Osteoblast (primary cell): ENCODE data around the gene TNC. TPM values are rescaled to one million over a fixed set of nuclear protein-coding genes. Genes with fewer than 3 reads are reported as not detected.

ENCODE experiments used
- DNase-seq: peaks from one replicate; pipeline ENCODE4 v3.0.0; 2011; ENCODE audit warnings: low spot score, mixed read lengths; ENCODE audit not compliant: insufficient read length; ENCODE audit errors: missing footprints
- H2AFZ ChIP-seq: 2 replicates; pipeline ENCODE4 v1.6.0; 2011; ENCODE audit warnings: mild to moderate bottlenecking, low read length
- H3K27ac ChIP-seq: 2 replicates; pipeline ENCODE4 v1.5.1; 2011; ENCODE audit warnings: mild to moderate bottlenecking, low read depth, low read length, moderate library complexity
- H3K27me3 ChIP-seq: 2 replicates; pipeline ENCODE4 v1.6.0; 2012; ENCODE audit warnings: mild to moderate bottlenecking, control low read depth, inconsistent platforms, low read length, moderate library complexity; ENCODE audit not compliant: insufficient read depth
- H3K36me3 ChIP-seq: 2 replicates; pipeline ENCODE4 v1.5.1; 2011; ENCODE audit warnings: mild to moderate bottlenecking, low read length, control low read depth, moderate library complexity; ENCODE audit not compliant: insufficient read depth
- H3K4me1 ChIP-seq: 2 replicates; pipeline ENCODE4 v1.5.1; 2011; ENCODE audit warnings: mild to moderate bottlenecking, low read length, control low read depth, moderate library complexity; ENCODE audit not compliant: insufficient read depth
- H3K4me2 ChIP-seq: 2 replicates; pipeline ENCODE4 v1.6.0; 2011; ENCODE audit warnings: mild to moderate bottlenecking, low read length; ENCODE audit not compliant: insufficient read depth
- H3K4me3 ChIP-seq: fragments of 200-600 bp; sonication (generic); 3 replicates; pipeline ENCODE4 v1.5.1; 2012; ENCODE audit warnings: mild to moderate bottlenecking, low read length, inconsistent platforms; ENCODE audit not compliant: insufficient read depth
- H3K79me2 ChIP-seq: 2 replicates; pipeline ENCODE4 v1.6.0; 2012; ENCODE audit warnings: mild to moderate bottlenecking, low read length, control low read depth, inconsistent platforms; ENCODE audit not compliant: insufficient read depth
- H3K9me3 ChIP-seq: 2 replicates; pipeline ENCODE4 v1.5.1; 2011; ENCODE audit warnings: low read depth, low read length, control low read depth
- H4K20me1 ChIP-seq: 2 replicates; pipeline ENCODE4 v1.6.0; 2012; ENCODE audit warnings: mild to moderate bottlenecking, low read length, control low read depth; ENCODE audit not compliant: insufficient read depth
- total RNA-seq: library from RNA; depleted of rRNA; stranded (reverse); fragments of >200 nt; gene quantifications from 2 replicates; pipeline ENCODE4 v1.2.3, GENCODE V29; 2012
- TF ChIP-seq, protein P1 (sequence below): IDR thresholded peaks from 2 replicates; pipeline ENCODE4 v1.5.1; 2011; ENCODE audit warnings: mild to moderate bottlenecking, low read depth, low read length, moderate library complexity; ENCODE audit errors: extremely low read depth

The TNC gene
- total RNA-seq, 1 donor, result 611 TPM

- peaks cover 40% of the 10 kb centered on the region for H3K36me3 ChIP-seq
- H4K20me1 ChIP-seq, result peaks cover 7% of the 10 kb centered on the region
- H3K9me3 ChIP-seq, result no peaks in the 10 kb centered on the region
- H3K4me3 ChIP-seq, result no peak overlapping the region
- no peak overlapping the region for H2AFZ ChIP-seq
- no peak for DNase-seq
- TF ChIP-seq, protein P1, sequence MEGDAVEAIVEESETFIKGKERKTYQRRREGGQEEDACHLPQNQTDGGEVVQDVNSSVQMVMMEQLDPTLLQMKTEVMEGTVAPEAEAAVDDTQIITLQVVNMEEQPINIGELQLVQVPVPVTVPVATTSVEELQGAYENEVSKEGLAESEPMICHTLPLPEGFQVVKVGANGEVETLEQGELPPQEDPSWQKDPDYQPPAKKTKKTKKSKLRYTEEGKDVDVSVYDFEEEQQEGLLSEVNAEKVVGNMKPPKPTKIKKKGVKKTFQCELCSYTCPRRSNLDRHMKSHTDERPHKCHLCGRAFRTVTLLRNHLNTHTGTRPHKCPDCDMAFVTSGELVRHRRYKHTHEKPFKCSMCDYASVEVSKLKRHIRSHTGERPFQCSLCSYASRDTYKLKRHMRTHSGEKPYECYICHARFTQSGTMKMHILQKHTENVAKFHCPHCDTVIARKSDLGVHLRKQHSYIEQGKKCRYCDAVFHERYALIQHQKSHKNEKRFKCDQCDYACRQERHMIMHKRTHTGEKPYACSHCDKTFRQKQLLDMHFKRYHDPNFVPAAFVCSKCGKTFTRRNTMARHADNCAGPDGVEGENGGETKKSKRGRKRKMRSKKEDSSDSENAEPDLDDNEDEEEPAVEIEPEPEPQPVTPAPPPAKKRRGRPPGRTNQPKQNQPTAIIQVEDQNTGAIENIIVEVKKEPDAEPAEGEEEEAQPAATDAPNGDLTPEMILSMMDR, result no peak
- no peak overlapping the region for H3K4me2 ChIP-seq
- no peak overlapping the region for H3K27ac ChIP-seq
- H3K4me1 ChIP-seq, result peaks cover 54% of the 10 kb centered on the region
- peaks cover 64% of the 10 kb centered on the region for H3K79me2 ChIP-seq
- no peaks in the 10 kb centered on the region for H3K27me3 ChIP-seq
These were observed 6.1 kb downstream of the TNC start for GRCh38 chr9:115111874-115112273.

GRCh38 chr9:115109486-115109885 is 8.5 kb downstream of the TNC start:
- Histone ChIP-seq H3K4me3 (no peak overlapping the region), H3K27ac (no peak overlapping the region), H2AFZ (no peak overlapping the region), H3K36me3 (peaks cover 37% of the 10 kb centered on the region), H3K4me1 (peaks cover 55% of the 10 kb centered on the region), H3K27me3 (no peaks in the 10 kb centered on the region), H4K20me1 (peaks cover 7% of the 10 kb centered on the region), H3K79me2 (peaks cover 55% of the 10 kb centered on the region), H3K9me3 (no peaks in the 10 kb centered on the region), H3K4me2 (no peak overlapping the region)
- DNase-seq, result no peak
- TF ChIP-seq, protein P1, result no peak

GRCh38 chr9:115107701-115108100 is 10.3 kb downstream of the TNC start:
- Histone ChIP-seq H3K4me2 (no peak overlapping the region), H2AFZ (no peak overlapping the region), H3K79me2 (peaks cover 46% of the 10 kb centered on the region), H3K36me3 (peaks cover 21% of the 10 kb centered on the region), H3K9me3 (no peaks in the 10 kb centered on the region), H3K4me3 (no peak overlapping the region), H3K4me1 (peaks cover 56% of the 10 kb centered on the region), H4K20me1 (peaks cover 7% of the 10 kb centered on the region), H3K27me3 (no peaks in the 10 kb centered on the region), H3K27ac (no peak overlapping the region)
- TF ChIP-seq, protein P1, result no peak
- DNase-seq, result no peak

- H3K36me3 ChIP-seq, result peaks cover 16% of the 10 kb centered on the region
- peak overlapping the region; percentile 58 for H3K4me2 ChIP-seq
- peaks cover 56% of the 10 kb centered on the region for H3K4me1 ChIP-seq
- no peak overlapping the region for H3K4me3 ChIP-seq
- peaks cover 47% of the 10 kb centered on the region for H3K79me2 ChIP-seq
- peaks cover 6% of the 10 kb centered on the region for H4K20me1 ChIP-seq
- H2AFZ ChIP-seq, result no peak overlapping the region
- no peaks in the 10 kb centered on the region for H3K27me3 ChIP-seq
- H3K9me3 ChIP-seq, result no peaks in the 10 kb centered on the region
- TF ChIP-seq, protein P1, result no peak
- no peak for DNase-seq
- H3K27ac ChIP-seq, result peak overlapping the region; percentile 75
These were observed 11.3 kb downstream of the TNC start for GRCh38 chr9:115106642-115107041.
